PFSK-1 (cell line): ENCODE results near the gene ANKRD18A.

Source experiments
- POLR2AphosphoS5 ChIP-seq: IDR thresholded peaks from 2 replicates; pipeline ENCODE4 v1.6.1; 2012; ENCODE audit warnings: low read depth, mild to moderate bottlenecking, control low read depth, low read length, moderate library complexity
- SIN3A ChIP-seq: IDR thresholded peaks from 2 replicates; pipeline ENCODE4 v1.6.1; 2012; ENCODE audit warnings: mild to moderate bottlenecking, low read length, moderate library complexity, borderline replicate concordance; ENCODE audit not compliant: insufficient read depth
- TAF1 ChIP-seq: IDR thresholded peaks from 2 replicates; pipeline ENCODE4 v1.6.1; 2012; ENCODE audit warnings: low read length, control low read depth, borderline replicate concordance; ENCODE audit not compliant: insufficient read depth
- TF ChIP-seq, protein P1 (sequence below), 2 experiments: IDR thresholded peaks; 2 replicates each; pipeline versions ENCODE4 v1.6.1 to v1.8.0; 2011 to 2012; ENCODE audit warnings: low read depth in 2 of 2, low read length in 2 of 2, control low read depth in 1 of 2, inconsistent platforms in 1 of 2, mild to moderate bottlenecking in 1 of 2, moderate library complexity in 1 of 2; ENCODE audit not compliant: insufficient read depth in 1 of 2

DNA sequence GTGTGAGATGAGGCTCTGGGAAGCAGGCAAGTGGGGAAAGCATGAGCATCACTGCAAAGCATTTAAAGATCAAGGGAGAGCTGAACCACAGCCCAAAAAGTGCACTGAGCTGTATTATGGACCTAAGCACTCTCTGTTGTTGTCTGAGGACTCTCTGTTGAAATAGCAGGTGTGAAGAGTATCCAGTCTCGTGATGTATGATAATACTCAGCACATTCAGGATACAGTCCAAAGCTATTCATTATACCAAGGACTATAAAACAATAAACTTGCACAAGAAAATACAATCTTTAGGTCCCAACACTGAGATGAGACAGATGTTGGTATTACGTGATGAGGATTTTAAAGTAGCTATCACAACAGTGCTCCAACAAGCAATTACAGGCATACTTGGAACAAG lies 98.6 kb downstream of the ANKRD18A start:
- TF ChIP-seq POLR2AphosphoS5 (no peak), TAF1 (no peak), SIN3A (no peak)
- TF ChIP-seq, protein P1, sequence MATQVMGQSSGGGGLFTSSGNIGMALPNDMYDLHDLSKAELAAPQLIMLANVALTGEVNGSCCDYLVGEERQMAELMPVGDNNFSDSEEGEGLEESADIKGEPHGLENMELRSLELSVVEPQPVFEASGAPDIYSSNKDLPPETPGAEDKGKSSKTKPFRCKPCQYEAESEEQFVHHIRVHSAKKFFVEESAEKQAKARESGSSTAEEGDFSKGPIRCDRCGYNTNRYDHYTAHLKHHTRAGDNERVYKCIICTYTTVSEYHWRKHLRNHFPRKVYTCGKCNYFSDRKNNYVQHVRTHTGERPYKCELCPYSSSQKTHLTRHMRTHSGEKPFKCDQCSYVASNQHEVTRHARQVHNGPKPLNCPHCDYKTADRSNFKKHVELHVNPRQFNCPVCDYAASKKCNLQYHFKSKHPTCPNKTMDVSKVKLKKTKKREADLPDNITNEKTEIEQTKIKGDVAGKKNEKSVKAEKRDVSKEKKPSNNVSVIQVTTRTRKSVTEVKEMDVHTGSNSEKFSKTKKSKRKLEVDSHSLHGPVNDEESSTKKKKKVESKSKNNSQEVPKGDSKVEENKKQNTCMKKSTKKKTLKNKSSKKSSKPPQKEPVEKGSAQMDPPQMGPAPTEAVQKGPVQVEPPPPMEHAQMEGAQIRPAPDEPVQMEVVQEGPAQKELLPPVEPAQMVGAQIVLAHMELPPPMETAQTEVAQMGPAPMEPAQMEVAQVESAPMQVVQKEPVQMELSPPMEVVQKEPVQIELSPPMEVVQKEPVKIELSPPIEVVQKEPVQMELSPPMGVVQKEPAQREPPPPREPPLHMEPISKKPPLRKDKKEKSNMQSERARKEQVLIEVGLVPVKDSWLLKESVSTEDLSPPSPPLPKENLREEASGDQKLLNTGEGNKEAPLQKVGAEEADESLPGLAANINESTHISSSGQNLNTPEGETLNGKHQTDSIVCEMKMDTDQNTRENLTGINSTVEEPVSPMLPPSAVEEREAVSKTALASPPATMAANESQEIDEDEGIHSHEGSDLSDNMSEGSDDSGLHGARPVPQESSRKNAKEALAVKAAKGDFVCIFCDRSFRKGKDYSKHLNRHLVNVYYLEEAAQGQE (IDR thresholded peaks at IDR 0.05; ENCODE audit: insufficient read depth in 1 of 2, low read depth in 2 of 2, low read length in 2 of 2): no peak
